A673 (cell line): ENCODE measurements around the gene PCNT.

Experiments used
- CTCF ChIP-seq: fragments of 300-800, 200-600 bp; sonication (generic); conservative IDR thresholded peaks from 2 replicates; pipeline ENCODE4 v1.5.1; 2017; ENCODE audit warnings: low read depth, mild to moderate bottlenecking, antibody characterized with exemption, low read length, moderate library complexity, mixed read lengths
- EZH2 ChIP-seq: fragments of 200-600 bp; sonication (generic); IDR thresholded peaks from 2 replicates; pipeline ENCODE4 v1.6.1; 2017; ENCODE audit warnings: borderline replicate concordance, low read depth, mild to moderate bottlenecking, mixed read lengths, antibody characterized with exemption, low read length; ENCODE audit not compliant: poor library complexity, severe bottlenecking

GRCh38 chr21:46434322-46434958, 110.5 kb downstream of the PCNT start:
- TF ChIP-seq CTCF (no peak), EZH2 (no peak)
